WTC11 (cell line): Measurements from ENCODE around the gene SLC39A3. TPM values are rescaled to one million over a fixed set of nuclear protein-coding genes. Genes with fewer than 3 reads are reported as not detected.
A peak's percentile ranks its signal among the peaks of the same experiment; 100 is the strongest.

Experiments
- ATAC-seq: fragments of 200-7000 bp; cut with Tn5 transposase; 2 replicates; pipeline ENCODE4 v1.10.0; 2021; ENCODE audit warnings: mild to moderate bottlenecking, moderate library complexity
- CTCF ChIA-PET: fragments of 300-600 bp; sonication (Branson Sonifier 250); formaldehyde crosslinking; loops from one replicate; lab custom pipeline; 2021; ENCODE audit warnings: antibody characterized with exemption; lab: Charles Lee
- POLR2A ChIA-PET: fragments of 350-600 bp; sonication (Branson Sonifier 250); formaldehyde crosslinking; loops from one replicate; lab custom pipeline; 2021; ENCODE audit warnings: antibody characterized with exemption; lab: Charles Lee
- DNase-seq: peaks from one replicate; pipeline ENCODE4 v3.0.0; 2021; ENCODE audit warnings: low spot score
- H3K27ac Mint-ChIP-seq: 2 replicates; pipeline ENCODE4 v1.8.0; 2021; ENCODE audit warnings: mixed read lengths
- H3K27me3 Mint-ChIP-seq: 2 replicates; pipeline ENCODE4 v1.8.0; 2021; ENCODE audit warnings: low read depth, mild to moderate bottlenecking, moderate library complexity, mixed read lengths
- H3K36me3 Mint-ChIP-seq: 2 replicates; pipeline ENCODE4 v1.8.0; 2021; ENCODE audit warnings: mixed read lengths
- H3K4me1 Mint-ChIP-seq: 2 replicates; pipeline ENCODE4 v1.8.0; 2022; ENCODE audit warnings: mixed read lengths
- H3K4me3 Mint-ChIP-seq: 2 replicates; pipeline ENCODE4 v1.8.0; 2021; ENCODE audit warnings: mild to moderate bottlenecking, moderate library complexity, mixed read lengths
- H3K9me3 Mint-ChIP-seq: 2 replicates; pipeline ENCODE4 v1.8.0; 2021; ENCODE audit warnings: mixed read lengths
- SMAD4 ChIP-seq: sonication (generic); formaldehyde crosslinking; IDR thresholded peaks from 2 replicates; pipeline ENCODE4 v1.8.0; 2022; ENCODE audit warnings: mild to moderate bottlenecking, missing genetic modification reagents
- ZNF532 ChIP-seq: fragments of 250-450 bp; sonication (Bioruptor Pico); IDR thresholded peaks from 2 replicates; pipeline ENCODE4 v1.9.0; 2021; ENCODE audit warnings: mild to moderate bottlenecking, borderline replicate concordance
- total RNA-seq: library from RNA; stranded (reverse); gene quantifications from 3 replicates; pipeline ENCODE4 v1.2.3, GENCODE V29; 2021
- TF ChIP-seq, protein P1 (sequence below): sonication (generic); formaldehyde crosslinking; IDR thresholded peaks from 2 replicates; pipeline ENCODE4 v1.8.1; 2023; ENCODE audit warnings: mild to moderate bottlenecking, missing genetic modification reagents, moderate library complexity

Gene SLC39A3
- total RNA-seq, 1 experiment from 2014 or later, result 38.0 TPM

GRCh38 chr19:2683430-2684003 lies 56.3 kb downstream of the SLC39A3 start:
- no peak for ATAC-seq
- no peaks in the 10 kb centered on the region for H3K4me1 Mint-ChIP-seq
- TF ChIP-seq ZNF532 (CRISPR knock-in tag) (no peak), SMAD4 (CRISPR knock-in tag) (no peak)
- TF ChIP-seq, protein P1, sequence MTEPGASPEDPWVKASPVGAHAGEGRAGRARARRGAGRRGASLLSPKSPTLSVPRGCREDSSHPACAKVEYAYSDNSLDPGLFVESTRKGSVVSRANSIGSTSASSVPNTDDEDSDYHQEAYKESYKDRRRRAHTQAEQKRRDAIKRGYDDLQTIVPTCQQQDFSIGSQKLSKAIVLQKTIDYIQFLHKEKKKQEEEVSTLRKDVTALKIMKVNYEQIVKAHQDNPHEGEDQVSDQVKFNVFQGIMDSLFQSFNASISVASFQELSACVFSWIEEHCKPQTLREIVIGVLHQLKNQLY (CRISPR knock-in tag), result no peak
- ChIA-PET POLR2A (no interaction called here), CTCF (interaction anchor here (0.7 kb wide), 1 partner anchor 12 kb away, joined by 3 read pairs; no protein-coding TSS in a partner anchor)
- no peak overlapping the region for H3K4me3 Mint-ChIP-seq
- DNase-seq, result no peak
- H3K27me3 Mint-ChIP-seq, result no peaks in the 10 kb centered on the region
- H3K36me3 Mint-ChIP-seq, result peaks cover 5% of the 10 kb centered on the region; the same call in 1 of the 2 replicates
- peaks cover 9% of the 10 kb centered on the region for H3K9me3 Mint-ChIP-seq
- peak overlapping the region; percentile 58; the same call in 1 of the 2 replicates for H3K27ac Mint-ChIP-seq

Other genes with a start within 250 kb of the SLC39A3 start
- gene GNG7, start 37.3 kb downstream of the SLC39A3 start, total RNA-seq, result 9.6 to 14.3 TPM (median 13.2 TPM) in 3 replicates
- gene DIRAS1, start 18.6 kb downstream of the SLC39A3 start, total RNA-seq, result 24.3 to 26.7 TPM (median 25.0 TPM) in 3 replicates
- gene SGTA, start 43.3 kb upstream of the SLC39A3 start, total RNA-seq, result 89.3 to 91.2 TPM (median 89.4 TPM) in 3 replicates
- gene THOP1, start 45.5 kb upstream of the SLC39A3 start, total RNA-seq, result 165 to 181 TPM (median 176 TPM) in 3 replicates
- 5.7 to 6.2 TPM (median 6.1 TPM) in 3 replicates for gene ZNF554, start 79.9 kb upstream of the SLC39A3 start, total RNA-seq
- 6.6 to 7.2 TPM (median 6.6 TPM) in 3 replicates for gene ZNF555, start 101.5 kb upstream of the SLC39A3 start, total RNA-seq
- 0.02 to 0.11 TPM in 2 of 3 replicates, not detected in the other for gene ZNF556, start 127.3 kb upstream of the SLC39A3 start, total RNA-seq
- gene ZNF57, start 160.9 kb upstream of the SLC39A3 start, total RNA-seq, result 6.7 to 8.9 TPM (median 6.8 TPM) in 3 replicates
- gene ZNF77, start 205.0 kb upstream of the SLC39A3 start, total RNA-seq, result 4.5 to 5.6 TPM (median 4.7 TPM) in 3 replicates
- 2.5 to 3.3 TPM (median 3.1 TPM) in 3 replicates for gene TLE6, start 237.5 kb upstream of the SLC39A3 start, total RNA-seq